Ovary (tissue), 9 donors: ENCODE data around the gene PRXL2B. TPM values are rescaled to one million over a fixed set of nuclear protein-coding genes. Genes with fewer than 3 reads are reported as not detected.

Source experiments
- DNase-seq, 5 donors: peaks; one replicate each; pipeline ENCODE4 v3.0.0-alpha.2; 2019 to 2020
- H3K27ac ChIP-seq, 2 donors: fragments of 200-600 bp; one replicate each; pipeline versions ENCODE4 v1.5.1 to v1.8.0; 2019 to 2022
- H3K27me3 ChIP-seq: fragments of 200-600 bp; one replicate; pipeline ENCODE4 v1.8.0; 2022
- H3K36me3 ChIP-seq: fragments of 200-600 bp; sonication (generic); one replicate; pipeline ENCODE4 v1.5.1; 2019
- H3K4me1 ChIP-seq: one replicate; pipeline ENCODE4 v1.8.1; 2013; ENCODE audit warnings: mild to moderate bottlenecking, moderate library complexity; ENCODE audit not compliant: insufficient read depth
- H3K4me3 ChIP-seq: fragments of 200-600 bp; sonication (generic); one replicate; pipeline ENCODE4 v1.5.1; 2017
- H3K9me3 ChIP-seq, 2 donors: fragments of 200-600 bp in 1 of 2; sonication (generic) in 1 of 2; one replicate each; pipeline versions ENCODE4 v1.5.1 to v1.8.1; 2013 to 2019; ENCODE audit warnings: mild to moderate bottlenecking in 1 of 2, moderate library complexity in 1 of 2
- EP300 ChIP-seq: sonication (generic); formaldehyde crosslinking; IDR thresholded peaks from one replicate; pipeline ENCODE4 v1.6.1; 2017; ENCODE audit warnings: antibody characterized with exemption
- POLR2A ChIP-seq: fragments of 450-650 bp; IDR thresholded peaks from one replicate; pipeline ENCODE4 v1.6.1; 2017; ENCODE audit warnings: antibody characterized with exemption, mild to moderate bottlenecking, moderate library complexity
- WGBS, 3 donors: extraction: QIAGEN DNeasy Blood & Tissue Kit in 1 of 3; methylation state at CpG; one replicate each; pipeline versions ENCODE4 v1.1.5 to v1.1.7; 2013 to 2017; 5-methylcytosine and 5-hydroxymethylcytosine counted together
- intact Hi-C, 4 donors: fragments of 100-400 bp; cut with DNase I; formaldehyde crosslinking; loops; one replicate each; pipeline versions ENCODE4 v1.11.0 to v1.15.1; 2022 to 2023
- polyA plus RNA-seq, 2 donors: library from polyadenylated mRNA; stranded (reverse); fragments of 200-250 nt in 1 of 2; fragments of 350-450 nt in 1 of 2; fragmentation: Illumina TruSeq in 1 of 2; extraction: RNeasy Lipid Tissue Mini Kit (QIAGEN cat#74804) in 1 of 2; gene quantifications; one replicate each; pipeline ENCODE4 v1.2.3, GENCODE V29; 2013 to 2014
- total RNA-seq, 7 donors: library from RNA; depleted of rRNA in 2 of 7; stranded (reverse); fragments of >200 nt in 2 of 7; fragmentation: NEBNext Ultra II Directional in 3 of 7; extraction: Animal tissue kit (Norgen Biotek cat#: 25700) in 3 of 7; gene quantifications; one replicate each; pipeline versions ENCODE4 v1.1.0 to v1.2.4, GENCODE V29; 2016 to 2023
- TF ChIP-seq, protein P1 (sequence below), 3 donors: fragments of 450-650 bp in 2 of 3; fragments of 200-600 bp in 1 of 3; IDR thresholded peaks; one replicate each; pipeline versions ENCODE4 v1.5.1 to v1.8.0; 2016 to 2022; ENCODE audit warnings: antibody characterized with exemption in 3 of 3, mild to moderate bottlenecking in 1 of 3
- donor health status: DM: no; HTN: no; CAD: no; lungs with moderate emphysema.
- donor health status: DM: no; HTN: no; CAD: no.
- donor health status: Bipolar disorder and iron deficiency.
- donor health status: DM: yes; HTN: yes; CAD: no.
- donor health status: DM: no; HTN: no; CAD: no.
- donor health status: DM: yes; HTN: yes; CAD: no.

PRXL2B gene
- total and polyA plus RNA-seq, 9 donors = 3.2 to 34.1 (median 14.7) TPM

DNA sequence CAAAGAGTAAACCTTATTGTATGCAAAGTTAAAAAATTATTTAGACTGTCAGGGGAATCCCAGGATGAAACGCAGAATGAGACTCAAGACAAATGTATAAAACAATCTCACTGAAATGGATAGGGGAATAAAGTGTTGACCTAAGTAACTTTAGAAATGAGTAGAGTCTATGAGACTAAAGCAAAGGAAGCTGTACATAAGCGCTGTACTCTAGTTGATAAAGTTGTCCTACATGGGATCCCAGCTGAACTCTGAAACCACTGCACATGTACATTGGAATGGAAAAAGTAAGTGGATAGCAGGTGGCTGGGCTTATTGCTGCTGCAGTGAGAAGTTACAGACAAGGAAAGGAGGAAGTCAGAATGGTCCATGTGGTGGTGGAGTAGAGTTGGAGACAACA is 27.6 kb downstream of the PRXL2B start:
- intact Hi-C loops = no loop called here
- TF ChIP-seq, protein P1, sequence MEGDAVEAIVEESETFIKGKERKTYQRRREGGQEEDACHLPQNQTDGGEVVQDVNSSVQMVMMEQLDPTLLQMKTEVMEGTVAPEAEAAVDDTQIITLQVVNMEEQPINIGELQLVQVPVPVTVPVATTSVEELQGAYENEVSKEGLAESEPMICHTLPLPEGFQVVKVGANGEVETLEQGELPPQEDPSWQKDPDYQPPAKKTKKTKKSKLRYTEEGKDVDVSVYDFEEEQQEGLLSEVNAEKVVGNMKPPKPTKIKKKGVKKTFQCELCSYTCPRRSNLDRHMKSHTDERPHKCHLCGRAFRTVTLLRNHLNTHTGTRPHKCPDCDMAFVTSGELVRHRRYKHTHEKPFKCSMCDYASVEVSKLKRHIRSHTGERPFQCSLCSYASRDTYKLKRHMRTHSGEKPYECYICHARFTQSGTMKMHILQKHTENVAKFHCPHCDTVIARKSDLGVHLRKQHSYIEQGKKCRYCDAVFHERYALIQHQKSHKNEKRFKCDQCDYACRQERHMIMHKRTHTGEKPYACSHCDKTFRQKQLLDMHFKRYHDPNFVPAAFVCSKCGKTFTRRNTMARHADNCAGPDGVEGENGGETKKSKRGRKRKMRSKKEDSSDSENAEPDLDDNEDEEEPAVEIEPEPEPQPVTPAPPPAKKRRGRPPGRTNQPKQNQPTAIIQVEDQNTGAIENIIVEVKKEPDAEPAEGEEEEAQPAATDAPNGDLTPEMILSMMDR (IDR thresholded peaks at IDR 0.05) = no peak
- TF ChIP-seq EP300 (no peak), POLR2A (no peak)
- no peak overlapping the region for H3K27ac ChIP-seq
- H3K27me3 ChIP-seq = no peaks in the 10 kb centered on the region
- H3K4me1 ChIP-seq = peaks cover 2% of the 10 kb centered on the region
- H3K9me3 ChIP-seq = no peaks in the 10 kb centered on the region
- DNase-seq = no peak
- WGBS, 3 donors = 91 to 94% (median 94%) methylated on average over 2 of the region's 2 CpGs
- H3K4me3 ChIP-seq = no peak overlapping the region
- no peaks in the 10 kb centered on the region for H3K36me3 ChIP-seq

GRCh38 chr1:2617971-2618470 is 31.4 kb downstream of the PRXL2B start:
- no peak for TF ChIP-seq EP300
- TF ChIP-seq, protein P1 (IDR thresholded peaks at IDR 0.05) = no peak
- TF ChIP-seq POLR2A = no peak
- Histone ChIP-seq H3K36me3 (no peaks in the 10 kb centered on the region), H3K9me3 (no peaks in the 10 kb centered on the region), H3K27me3 (no peaks in the 10 kb centered on the region), H3K27ac (no peak overlapping the region), H3K4me3 (no peak overlapping the region), H3K4me1 (no peaks in the 10 kb centered on the region)
- intact Hi-C loops = no loop called here
- DNase-seq = no peak
- WGBS, 3 donors = 0 to 8% (median 4%) methylated on average over 1 of the region's 1 CpG

GRCh38 chr1:2623571-2624337 is 37.2 kb downstream of the PRXL2B start:
- H3K36me3 ChIP-seq = no peaks in the 10 kb centered on the region
- H3K27ac ChIP-seq = no peak overlapping the region
- WGBS, 3 donors = 78 to 84% (median 83%) methylated on average over 12 of the region's 12 CpGs
- H3K27me3 ChIP-seq = no peaks in the 10 kb centered on the region
- H3K4me1 ChIP-seq = peaks cover 1% of the 10 kb centered on the region
- no peak overlapping the region for H3K4me3 ChIP-seq
- intact Hi-C loops = no loop called here
- TF ChIP-seq POLR2A = no peak
- no peak for TF ChIP-seq EP300
- TF ChIP-seq, protein P1 (IDR thresholded peaks at IDR 0.05) = no peak
- no peaks in the 10 kb centered on the region for H3K9me3 ChIP-seq
- no peak for DNase-seq

- no peak overlapping the region for H3K27ac ChIP-seq
- TF ChIP-seq, protein P1 (IDR thresholded peaks at IDR 0.05) = no peak
- TF ChIP-seq EP300 (no peak), POLR2A (no peak)
- H3K4me1 ChIP-seq = peaks cover 1% of the 10 kb centered on the region
- H3K27me3 ChIP-seq = peaks cover 2% of the 10 kb centered on the region
- no peak for DNase-seq
- 80 to 86% (median 84%) methylated on average over 13 of the region's 13 CpGs for WGBS, 3 donors
- no peak overlapping the region for H3K4me3 ChIP-seq
- no peaks in the 10 kb centered on the region for H3K9me3 ChIP-seq
- intact Hi-C loops = no loop called here
- H3K36me3 ChIP-seq = no peaks in the 10 kb centered on the region
Observed at GRCh38 chr1:2624735-2625300, 38.2 kb downstream of the PRXL2B start.
